ENCODE measurements around the gene DPF1.

Gene DPF1

DNA sequence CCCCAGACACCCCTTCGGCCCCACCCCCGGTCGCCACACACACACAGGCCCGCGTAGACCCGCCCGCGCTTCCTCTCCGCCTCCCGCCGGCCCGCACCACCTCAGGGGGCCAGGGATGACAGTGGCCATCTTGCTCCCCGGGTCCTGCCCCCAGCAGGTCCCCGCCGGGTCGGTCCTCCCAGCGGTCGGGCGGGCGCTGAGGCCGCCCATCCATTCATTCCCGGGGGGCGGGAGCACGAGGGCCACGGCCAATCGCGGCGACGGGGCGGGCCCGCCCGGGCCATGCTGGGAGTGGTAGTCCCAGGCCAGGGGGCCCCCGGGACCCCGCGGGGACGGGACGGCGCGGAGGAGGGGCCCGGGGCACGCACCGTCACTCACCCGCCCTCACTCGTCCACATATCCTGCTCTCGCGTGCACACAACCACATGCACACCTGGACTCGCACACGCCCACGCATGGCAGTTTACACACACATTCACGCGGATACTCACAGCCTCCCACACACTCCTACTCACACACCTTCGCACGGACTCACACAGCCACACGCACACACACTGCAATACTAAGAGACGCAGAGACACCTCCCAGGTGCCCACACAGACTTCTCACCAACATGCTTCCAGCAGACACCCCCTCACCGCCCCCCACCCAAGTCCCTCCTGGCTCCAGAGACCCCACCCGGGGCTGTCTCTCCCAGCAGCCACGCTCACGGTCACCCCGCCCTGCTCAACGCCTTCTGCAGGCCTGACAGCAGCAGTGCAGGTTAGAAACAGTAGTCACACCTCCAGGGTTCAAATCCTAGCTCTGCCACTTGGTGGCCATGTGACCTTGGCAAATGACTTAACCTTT, at the start of gene DPF1:
Gene DPF1, minus strand, starts transcription at position 209 of the 849 bp plus-strand sequence. Its CDS starts 80 bp downstream, at position 129.
- ATAC-seq: peak; percentile 97
- TF ChIP-seq OSR1 (CRISPR knock-in tag; IDR thresholded peaks at IDR 0.05): no peak
- TF ChIP-seq ZNF565 (CRISPR knock-in tag; conservative IDR thresholded peaks at IDR 0.05; ENCODE audit: low read depth): no peak
- TF ChIP-seq RARB (CRISPR knock-in tag; IDR thresholded peaks at IDR 0.05): no peak
- TF ChIP-seq, protein P1, sequence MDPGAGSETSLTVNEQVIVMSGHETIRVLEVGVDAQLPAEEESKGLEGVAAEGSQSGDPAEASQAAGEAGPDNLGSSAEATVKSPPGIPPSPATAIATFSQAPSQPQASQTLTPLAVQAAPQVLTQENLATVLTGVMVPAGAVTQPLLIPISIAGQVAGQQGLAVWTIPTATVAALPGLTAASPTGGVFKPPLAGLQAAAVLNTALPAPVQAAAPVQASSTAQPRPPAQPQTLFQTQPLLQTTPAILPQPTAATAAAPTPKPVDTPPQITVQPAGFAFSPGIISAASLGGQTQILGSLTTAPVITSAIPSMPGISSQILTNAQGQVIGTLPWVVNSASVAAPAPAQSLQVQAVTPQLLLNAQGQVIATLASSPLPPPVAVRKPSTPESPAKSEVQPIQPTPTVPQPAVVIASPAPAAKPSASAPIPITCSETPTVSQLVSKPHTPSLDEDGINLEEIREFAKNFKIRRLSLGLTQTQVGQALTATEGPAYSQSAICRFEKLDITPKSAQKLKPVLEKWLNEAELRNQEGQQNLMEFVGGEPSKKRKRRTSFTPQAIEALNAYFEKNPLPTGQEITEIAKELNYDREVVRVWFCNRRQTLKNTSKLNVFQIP (CRISPR knock-in tag; IDR thresholded peaks at IDR 0.05; ENCODE audit: borderline replicate concordance, low read depth): no peak
- TF ChIP-seq ZC3H10 (CRISPR knock-in tag; IDR thresholded peaks at IDR 0.05): no peak
- no peak for TF ChIP-seq ARNTL (CRISPR knock-in tag; IDR thresholded peaks at IDR 0.05; ENCODE audit: borderline replicate concordance, low read depth)
- no peak for TF ChIP-seq GLIS3 (CRISPR knock-in tag; IDR thresholded peaks at IDR 0.05)
- TF ChIP-seq ZFP3 (CRISPR knock-in tag; IDR thresholded peaks at IDR 0.05): peak; percentile 92

DNA sequence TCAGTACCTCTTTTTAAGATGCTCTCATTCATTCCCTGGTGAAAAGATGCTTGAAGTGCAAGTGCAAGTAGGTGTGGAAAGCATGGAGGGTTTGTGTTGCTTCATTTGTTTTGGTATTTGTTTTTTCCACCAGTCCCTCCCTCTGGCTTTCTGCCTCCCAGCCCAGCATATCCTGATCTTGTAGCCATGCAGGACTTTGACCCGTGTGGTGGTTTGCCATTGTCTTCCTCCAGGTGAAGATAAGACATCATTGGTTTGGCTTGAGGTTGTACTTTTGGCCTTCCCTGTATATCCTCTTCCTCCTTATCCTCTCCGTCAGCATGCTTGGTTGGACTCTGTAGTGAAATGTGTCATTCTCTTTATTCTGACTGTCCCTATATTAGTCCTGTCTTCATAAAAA, 49.5 kb upstream of the DPF1 start:
- ATAC-seq: no peak

DNA sequence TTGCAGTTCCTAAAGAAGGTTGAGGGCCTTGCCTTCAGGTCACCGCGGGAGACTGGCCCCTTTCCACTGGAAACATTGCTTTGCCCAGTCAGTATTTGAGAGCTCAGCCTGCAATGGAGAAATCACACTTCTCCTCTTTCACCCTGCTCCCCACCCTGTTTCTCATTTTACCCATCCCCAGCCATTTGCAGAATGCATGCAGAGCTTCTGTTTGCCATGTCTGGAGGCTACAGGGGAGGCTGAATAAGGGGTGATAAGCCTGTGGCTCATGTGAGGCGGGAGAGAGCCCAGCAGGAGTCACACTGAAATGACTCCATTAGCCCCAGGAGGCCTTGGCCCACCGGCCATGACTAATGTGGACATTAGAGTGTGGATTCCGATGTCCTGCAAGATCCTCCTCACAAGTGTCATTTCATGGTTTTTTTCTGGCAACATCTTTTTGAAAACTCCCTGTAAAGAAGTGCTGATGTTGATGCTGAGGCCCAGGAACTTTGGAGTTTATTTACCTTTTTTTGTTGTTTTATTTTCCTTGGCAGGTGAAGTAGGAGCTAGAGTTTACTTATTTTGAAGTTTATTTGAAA, 46.7 kb upstream of the DPF1 start:
- ATAC-seq: no peak; the same call in 2 of the 3 replicates
- no peak for TF ChIP-seq TOX (CRISPR knock-in tag; IDR thresholded peaks at IDR 0.05; ENCODE audit: borderline replicate concordance)
- TF ChIP-seq ISL1 (CRISPR knock-in tag; IDR thresholded peaks at IDR 0.05): no peak
- TF ChIP-seq BACH2 (CRISPR knock-in tag; IDR thresholded peaks at IDR 0.05; ENCODE audit: borderline replicate concordance): no peak
- TF ChIP-seq RARB (CRISPR knock-in tag; IDR thresholded peaks at IDR 0.05): no peak
- TF ChIP-seq CSDC2 (CRISPR knock-in tag; IDR thresholded peaks at IDR 0.05): no peak
- TF ChIP-seq, protein P2, sequence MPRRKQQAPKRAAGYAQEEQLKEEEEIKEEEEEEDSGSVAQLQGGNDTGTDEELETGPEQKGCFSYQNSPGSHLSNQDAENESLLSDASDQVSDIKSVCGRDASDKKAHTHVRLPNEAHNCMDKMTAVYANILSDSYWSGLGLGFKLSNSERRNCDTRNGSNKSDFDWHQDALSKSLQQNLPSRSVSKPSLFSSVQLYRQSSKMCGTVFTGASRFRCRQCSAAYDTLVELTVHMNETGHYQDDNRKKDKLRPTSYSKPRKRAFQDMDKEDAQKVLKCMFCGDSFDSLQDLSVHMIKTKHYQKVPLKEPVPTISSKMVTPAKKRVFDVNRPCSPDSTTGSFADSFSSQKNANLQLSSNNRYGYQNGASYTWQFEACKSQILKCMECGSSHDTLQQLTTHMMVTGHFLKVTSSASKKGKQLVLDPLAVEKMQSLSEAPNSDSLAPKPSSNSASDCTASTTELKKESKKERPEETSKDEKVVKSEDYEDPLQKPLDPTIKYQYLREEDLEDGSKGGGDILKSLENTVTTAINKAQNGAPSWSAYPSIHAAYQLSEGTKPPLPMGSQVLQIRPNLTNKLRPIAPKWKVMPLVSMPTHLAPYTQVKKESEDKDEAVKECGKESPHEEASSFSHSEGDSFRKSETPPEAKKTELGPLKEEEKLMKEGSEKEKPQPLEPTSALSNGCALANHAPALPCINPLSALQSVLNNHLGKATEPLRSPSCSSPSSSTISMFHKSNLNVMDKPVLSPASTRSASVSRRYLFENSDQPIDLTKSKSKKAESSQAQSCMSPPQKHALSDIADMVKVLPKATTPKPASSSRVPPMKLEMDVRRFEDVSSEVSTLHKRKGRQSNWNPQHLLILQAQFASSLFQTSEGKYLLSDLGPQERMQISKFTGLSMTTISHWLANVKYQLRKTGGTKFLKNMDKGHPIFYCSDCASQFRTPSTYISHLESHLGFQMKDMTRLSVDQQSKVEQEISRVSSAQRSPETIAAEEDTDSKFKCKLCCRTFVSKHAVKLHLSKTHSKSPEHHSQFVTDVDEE (CRISPR knock-in tag; IDR thresholded peaks at IDR 0.05): no peak
- TF ChIP-seq ESRRG (CRISPR knock-in tag; IDR thresholded peaks at IDR 0.05): no peak
- no peak for TF ChIP-seq TCF4 (CRISPR knock-in tag; IDR thresholded peaks at IDR 0.05; ENCODE audit: borderline replicate concordance)
- no peak for TF ChIP-seq ZNF565 (CRISPR knock-in tag; conservative IDR thresholded peaks at IDR 0.05; ENCODE audit: low read depth)
- no peak for TF ChIP-seq OSR1 (CRISPR knock-in tag; IDR thresholded peaks at IDR 0.05)
- TF ChIP-seq, protein P1 (CRISPR knock-in tag; IDR thresholded peaks at IDR 0.05; ENCODE audit: borderline replicate concordance, low read depth): no peak
- TF ChIP-seq ZC3H10 (CRISPR knock-in tag; IDR thresholded peaks at IDR 0.05): no peak

More for the DNA sequence above, 49.5 kb upstream of the DPF1 start:
- TF ChIP-seq ISL1 (CRISPR knock-in tag; IDR thresholded peaks at IDR 0.05) (no peak), ZNF565 (CRISPR knock-in tag; conservative IDR thresholded peaks at IDR 0.05; ENCODE audit: low read depth) (no peak), BACH2 (CRISPR knock-in tag; IDR thresholded peaks at IDR 0.05; ENCODE audit: borderline replicate concordance) (no peak), ESRRG (CRISPR knock-in tag; IDR thresholded peaks at IDR 0.05) (no peak), ARNTL (CRISPR knock-in tag; IDR thresholded peaks at IDR 0.05; ENCODE audit: borderline replicate concordance, low read depth) (no peak), ZNF8 (CRISPR knock-in tag; IDR thresholded peaks at IDR 0.05) (no peak), ZFP30 (CRISPR knock-in tag; IDR thresholded peaks at IDR 0.05) (no peak), OSR1 (CRISPR knock-in tag; IDR thresholded peaks at IDR 0.05) (no peak), CSDC2 (CRISPR knock-in tag; IDR thresholded peaks at IDR 0.05) (no peak), TOX (CRISPR knock-in tag; IDR thresholded peaks at IDR 0.05; ENCODE audit: borderline replicate concordance) (no peak)
- TF ChIP-seq, protein P2 (CRISPR knock-in tag; IDR thresholded peaks at IDR 0.05): no peak
